Smooth muscle cell (in vitro differentiated cells): ENCODE data around the gene FASTK. TPM values are rescaled to one million over a fixed set of nuclear protein-coding genes. Genes with fewer than 3 reads are reported as not detected.

Experiments
- DNase-seq: peaks from one replicate; lab custom pipeline; 2025; ENCODE audit not compliant: unreplicated experiment; lab: John Stamatoyannopoulos, UW
- H2AFZ ChIP-seq: fragments of 200-600 bp; sonication (generic); 2 replicates; pipeline ENCODE4 v1.6.0; 2016; ENCODE audit warnings: antibody characterized with exemption, low read depth, mild to moderate bottlenecking
- H3F3A ChIP-seq: fragments of 200-600 bp; sonication (generic); 2 replicates; pipeline ENCODE4 v1.6.0; 2017; ENCODE audit warnings: antibody characterized with exemption, low read depth
- H3K27ac ChIP-seq: fragments of 200-600 bp; sonication (generic); 2 replicates; pipeline ENCODE4 v1.5.1; 2016; ENCODE audit warnings: low read depth, mild to moderate bottlenecking
- H3K27me3 ChIP-seq: fragments of 200-600 bp; sonication (generic); 2 replicates; pipeline ENCODE4 v1.6.1; 2016; ENCODE audit warnings: low read depth, mild to moderate bottlenecking
- H3K36me3 ChIP-seq: fragments of 200-600 bp; sonication (generic); 2 replicates; pipeline ENCODE4 v1.5.1; 2016; ENCODE audit warnings: low read depth
- H3K4me1 ChIP-seq: fragments of 200-600 bp; sonication (generic); 2 replicates; pipeline ENCODE4 v1.5.1; 2016; ENCODE audit warnings: low read depth
- H3K4me2 ChIP-seq: fragments of 200-600 bp; sonication (generic); 2 replicates; pipeline ENCODE4 v1.6.0; 2016; ENCODE audit warnings: mild to moderate bottlenecking
- H3K4me3 ChIP-seq: fragments of 200-600 bp; sonication (generic); 2 replicates; pipeline ENCODE4 v1.5.1; 2016; ENCODE audit warnings: mild to moderate bottlenecking
- H3K79me2 ChIP-seq: fragments of 200-600 bp; sonication (generic); 2 replicates; pipeline ENCODE4 v1.6.0; 2016; ENCODE audit warnings: low read depth, mild to moderate bottlenecking
- H3K9ac ChIP-seq: fragments of 200-600 bp; sonication (generic); 2 replicates; pipeline ENCODE4 v1.6.0; 2016; ENCODE audit warnings: low read depth
- H3K9me3 ChIP-seq: fragments of 200-600 bp; sonication (generic); replicated peaks from 2 replicates; pipeline ENCODE4 v1.5.1; 2016; ENCODE audit warnings: low read depth
- H4K20me1 ChIP-seq: fragments of 200-600 bp; sonication (generic); 2 replicates; pipeline ENCODE4 v1.6.0; 2016; ENCODE audit warnings: low read depth
- CTCF ChIP-seq: fragments of 200-600 bp; sonication (generic); IDR thresholded peaks from 2 replicates; pipeline ENCODE4 v1.5.1; 2017; ENCODE audit warnings: borderline replicate concordance, mild to moderate bottlenecking, antibody characterized with exemption; ENCODE audit not compliant: insufficient read depth, poor library complexity, severe bottlenecking
- WGBS: methylation state at CpG from one replicate; pipeline ENCODE4 v1.1.7; 2016; ENCODE audit warnings: low lambda C conversion rate; 5-methylcytosine and 5-hydroxymethylcytosine counted together
- polyA plus RNA-seq: library from polyadenylated mRNA; unstranded; fragments of >200 nt; fragmentation: Nextera tagmentation; extraction: Ambion mirVana; gene quantifications from 2 replicates; pipeline ENCODE4 v1.2.1, GENCODE V29; 2016
- total RNA-seq: library from RNA; depleted of rRNA; stranded (reverse); fragments of >200 nt; gene quantifications from 2 replicates; pipeline ENCODE4 v1.2.3, GENCODE V29; 2014

The FASTK gene
- total and polyA plus RNA-seq, 2 experiments from 2014 or later, result 100 to 177 TPM

GRCh38 chr7:151103973-151104372 is 23.4 kb upstream of the FASTK start:
- H3F3A ChIP-seq, result peaks cover 4% of the 10 kb centered on the region
- DNase-seq, result no peak
- H3K9ac ChIP-seq, result no peak overlapping the region
- H3K4me1 ChIP-seq, result no peaks in the 10 kb centered on the region
- no peak overlapping the region for H3K27ac ChIP-seq
- no peaks in the 10 kb centered on the region for H3K36me3 ChIP-seq
- no peak overlapping the region for H3K4me3 ChIP-seq
- H3K9me3 ChIP-seq, result no peaks in the 10 kb centered on the region
- no peak overlapping the region for H3K4me2 ChIP-seq
- H2AFZ ChIP-seq, result no peak overlapping the region
- TF ChIP-seq CTCF, result no peak
- H3K27me3 ChIP-seq, result no peaks in the 10 kb centered on the region
- 79% methylated on average over 12 of the region's 12 CpGs for WGBS
- peaks cover 71% of the 10 kb centered on the region for H3K79me2 ChIP-seq
- peaks cover 90% of the 10 kb centered on the region for H4K20me1 ChIP-seq

- Histone ChIP-seq H3K4me3 (no peak overlapping the region), H3K9me3 (no peaks in the 10 kb centered on the region), H3K4me1 (no peaks in the 10 kb centered on the region), H3K9ac (no peak overlapping the region), H2AFZ (no peak overlapping the region), H3K36me3 (no peaks in the 10 kb centered on the region), H4K20me1 (peaks cover 91% of the 10 kb centered on the region), H3F3A (no peaks in the 10 kb centered on the region), H3K79me2 (peaks cover 72% of the 10 kb centered on the region), H3K27ac (no peak overlapping the region), H3K27me3 (no peaks in the 10 kb centered on the region), H3K4me2 (no peak overlapping the region)
- no peak for DNase-seq
- TF ChIP-seq CTCF, result no peak
- WGBS, result 93% methylated on average over 3 of the region's 3 CpGs
These were observed 22.4 kb upstream of the FASTK start for GRCh38 chr7:151102991-151103390.

GRCh38 chr7:151101621-151102396 is 21.2 kb upstream of the FASTK start:
- WGBS, result 94% methylated on average over 24 of the region's 24 CpGs
- no peak overlapping the region for H3K27ac ChIP-seq
- H4K20me1 ChIP-seq, result peaks cover 91% of the 10 kb centered on the region
- peaks cover 77% of the 10 kb centered on the region for H3K79me2 ChIP-seq
- no peaks in the 10 kb centered on the region for H3K9me3 ChIP-seq
- H3F3A ChIP-seq, result no peaks in the 10 kb centered on the region
- no peak overlapping the region for H3K4me2 ChIP-seq
- H3K27me3 ChIP-seq, result no peaks in the 10 kb centered on the region
- TF ChIP-seq CTCF, result no peak
- no peaks in the 10 kb centered on the region for H3K4me1 ChIP-seq
- H3K9ac ChIP-seq, result no peak overlapping the region
- no peak for DNase-seq
- H2AFZ ChIP-seq, result no peak overlapping the region
- no peak overlapping the region for H3K4me3 ChIP-seq
- H3K36me3 ChIP-seq, result no peaks in the 10 kb centered on the region

- Histone ChIP-seq H2AFZ (no peak overlapping the region), H3F3A (no peaks in the 10 kb centered on the region), H3K79me2 (peaks cover 77% of the 10 kb centered on the region), H3K4me1 (no peaks in the 10 kb centered on the region), H3K9ac (no peak overlapping the region), H3K27me3 (no peaks in the 10 kb centered on the region), H3K9me3 (no peaks in the 10 kb centered on the region), H3K4me2 (no peak overlapping the region), H3K36me3 (no peaks in the 10 kb centered on the region), H3K4me3 (no peak overlapping the region), H3K27ac (no peak overlapping the region), H4K20me1 (peaks cover 94% of the 10 kb centered on the region)
- DNase-seq, result no peak
- no peak for TF ChIP-seq CTCF
- 93% methylated on average over 10 of the region's 10 CpGs for WGBS
These were observed 20.3 kb upstream of the FASTK start for GRCh38 chr7:151100921-151101320.
